Gastroesophageal sphincter (tissue), 3 donors: ENCODE data around the gene TRPV2.

Source experiments
- EP300 ChIP-seq: sonication (generic); formaldehyde crosslinking; IDR thresholded peaks from one replicate; pipeline ENCODE4 v1.6.1; 2017; ENCODE audit warnings: antibody characterized with exemption, mild to moderate bottlenecking
- POLR2A ChIP-seq, 2 donors: fragments of 450-650 bp; IDR thresholded peaks; one replicate each; pipeline ENCODE4 v1.6.1; 2017; ENCODE audit warnings: antibody characterized with exemption in 2 of 2, mild to moderate bottlenecking in 2 of 2, moderate library complexity in 1 of 2
- POLR2AphosphoS5 ChIP-seq: sonication (generic); formaldehyde crosslinking; IDR thresholded peaks from one replicate; pipeline ENCODE4 v1.6.1; 2017; ENCODE audit warnings: antibody characterized with exemption
- TF ChIP-seq, protein P1 (sequence below), 4 experiments: fragments of 200-600 bp in 2 of 4; fragments of 450-650 bp in 2 of 4; sonication (generic) in 1 of 4; IDR thresholded peaks; one replicate each; pipeline ENCODE4 v1.5.1; 2017 to 2019; ENCODE audit warnings: antibody characterized with exemption in 4 of 4, mild to moderate bottlenecking in 2 of 4, moderate library complexity in 2 of 4

DNA sequence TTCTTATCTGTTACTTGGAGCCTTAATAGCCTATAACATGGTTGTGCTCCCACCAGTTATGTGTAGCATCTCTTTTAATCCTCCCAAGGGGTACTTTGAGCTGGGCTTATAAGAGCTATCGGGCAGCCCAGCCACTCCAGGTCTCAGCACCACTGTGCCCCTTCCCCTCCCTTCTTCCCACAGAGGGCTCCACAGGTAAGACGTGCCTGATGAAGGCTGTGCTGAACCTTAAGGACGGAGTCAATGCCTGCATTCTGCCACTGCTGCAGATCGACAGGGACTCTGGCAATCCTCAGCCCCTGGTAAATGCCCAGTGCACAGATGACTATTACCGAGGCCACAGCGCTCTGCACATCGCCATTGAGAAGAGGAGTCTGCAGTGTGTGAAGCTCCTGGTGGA is 7.0 kb downstream of the TRPV2 start:
- TF ChIP-seq POLR2AphosphoS5 (no peak), POLR2A (IDR thresholded peaks at IDR 0.05) (no peak), EP300 (no peak)
- TF ChIP-seq, protein P1, sequence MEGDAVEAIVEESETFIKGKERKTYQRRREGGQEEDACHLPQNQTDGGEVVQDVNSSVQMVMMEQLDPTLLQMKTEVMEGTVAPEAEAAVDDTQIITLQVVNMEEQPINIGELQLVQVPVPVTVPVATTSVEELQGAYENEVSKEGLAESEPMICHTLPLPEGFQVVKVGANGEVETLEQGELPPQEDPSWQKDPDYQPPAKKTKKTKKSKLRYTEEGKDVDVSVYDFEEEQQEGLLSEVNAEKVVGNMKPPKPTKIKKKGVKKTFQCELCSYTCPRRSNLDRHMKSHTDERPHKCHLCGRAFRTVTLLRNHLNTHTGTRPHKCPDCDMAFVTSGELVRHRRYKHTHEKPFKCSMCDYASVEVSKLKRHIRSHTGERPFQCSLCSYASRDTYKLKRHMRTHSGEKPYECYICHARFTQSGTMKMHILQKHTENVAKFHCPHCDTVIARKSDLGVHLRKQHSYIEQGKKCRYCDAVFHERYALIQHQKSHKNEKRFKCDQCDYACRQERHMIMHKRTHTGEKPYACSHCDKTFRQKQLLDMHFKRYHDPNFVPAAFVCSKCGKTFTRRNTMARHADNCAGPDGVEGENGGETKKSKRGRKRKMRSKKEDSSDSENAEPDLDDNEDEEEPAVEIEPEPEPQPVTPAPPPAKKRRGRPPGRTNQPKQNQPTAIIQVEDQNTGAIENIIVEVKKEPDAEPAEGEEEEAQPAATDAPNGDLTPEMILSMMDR (IDR thresholded peaks at IDR 0.05): no peak
